GM19025 (cell line): ENCODE data around the gene CCDC68.
"Not testable (repeated sequence)": the region's sequence is repeated elsewhere in the genome, so short reads cannot be mapped to it uniquely, and the experiment has no call there.

ENCODE experiments used
- ATAC-seq: cut with Tn5 transposase; IDR thresholded peaks from one replicate; pipeline ENCODE4 v1.9.1; 2021; ENCODE audit warnings: mild to moderate bottlenecking, low read depth, moderate library complexity; ENCODE audit not compliant: unreplicated experiment

Gene CCDC68

GRCh38 chr18:54878659-54879358 is 80.5 kb downstream of the CCDC68 start:
- no peak for ATAC-seq

- no peak for ATAC-seq
Observed at GRCh38 chr18:54878159-54878622, 81.1 kb downstream of the CCDC68 start.

GRCh38 chr18:54877076-54877475 is 82.2 kb downstream of the CCDC68 start:
- no peak for ATAC-seq

GRCh38 chr18:54875063-54875462 is 84.2 kb downstream of the CCDC68 start:
- ATAC-seq, result no peak

- ATAC-seq, result no peak
Observed at GRCh38 chr18:54873884-54874255, 85.4 kb downstream of the CCDC68 start.

GRCh38 chr18:54872681-54873080 is 86.6 kb downstream of the CCDC68 start:
- ATAC-seq, result no peak

- no peak for ATAC-seq
Observed at GRCh38 chr18:54871231-54871630, 88.0 kb downstream of the CCDC68 start.

- ATAC-seq, result no peak
Observed at GRCh38 chr18:54867131-54867530, 92.1 kb downstream of the CCDC68 start.

- ATAC-seq, result no peak
Observed at GRCh38 chr18:54860941-54861340, 98.3 kb downstream of the CCDC68 start.

- no peak for ATAC-seq
Observed at GRCh38 chr18:54859667-54860421, 99.4 kb downstream of the CCDC68 start.

- ATAC-seq, result no peak
Observed at GRCh38 chr18:54857499-54857898, 101.8 kb downstream of the CCDC68 start.

- no peak for ATAC-seq
Observed at GRCh38 chr18:54856105-54856646, 103.1 kb downstream of the CCDC68 start.

GRCh38 chr18:54855050-54855449 is 104.2 kb downstream of the CCDC68 start:
- not testable (repeated sequence) for ATAC-seq

GRCh38 chr18:54852780-54853675 is 106.2 kb downstream of the CCDC68 start:
- no peak for ATAC-seq
